ENCODE data around the gene NFKB1. TPM values are rescaled to one million over a fixed set of nuclear protein-coding genes. Genes with fewer than 3 reads are reported as not detected.

Gene NFKB1
- total RNA-seq, 4 donors from 2014 or later: 31.6 to 42.1 (median 39.7) TPM

- no peak for DNase-seq (ENCODE audit: extremely low spot score)
- no peaks in the 10 kb centered on the region for H3K27me3 ChIP-seq
- H3K36me3 ChIP-seq: peaks cover 0 to 19% (median 6%) of the 10 kb centered on the region in 4 donors
- TF ChIP-seq POLR2AphosphoS5 (IDR thresholded peaks at IDR 0.05) (no peak), EP300 (IDR thresholded peaks at IDR 0.05) (no peak), CTCF (IDR thresholded peaks at IDR 0.05) (no peak), POLR2A (IDR thresholded peaks at IDR 0.05; ENCODE audit: low read depth) (no peak)
- H3K27ac ChIP-seq (replicated peaks in 1 of 4): no peak overlapping the region
- WGBS: 70% methylated on average over 3 of the region's 3 CpGs
- no peak overlapping the region for H3K4me3 ChIP-seq
- intact Hi-C loops (cut with DNase I): loop anchor here (10.0 kb wide), 2 partner anchors 197 to 247 kb away; partner anchors contain the start of gene UBE2D3
- H3K9me3 ChIP-seq: no peaks in the 10 kb centered on the region
- H3K4me1 ChIP-seq: no peaks in the 10 kb centered on the region
Measured at GRCh38 chr4:102627831-102628523, 126.8 kb downstream of the NFKB1 start.

GRCh38 chr4:102629673-102630072 lies 128.5 kb downstream of the NFKB1 start:
- no peaks in the 10 kb centered on the region for H3K9me3 ChIP-seq
- peaks cover 3 to 32% (median 14%) of the 10 kb centered on the region in 4 donors for H3K36me3 ChIP-seq
- H3K27me3 ChIP-seq: no peaks in the 10 kb centered on the region
- 80% methylated on average over 13 of the region's 13 CpGs for WGBS
- intact Hi-C loops (cut with DNase I): loop anchor here (10.0 kb wide), 2 partner anchors 195 to 245 kb away; partner anchors contain the start of gene UBE2D3
- no peak overlapping the region for H3K4me3 ChIP-seq
- H3K4me1 ChIP-seq: no peaks in the 10 kb centered on the region
- no peak overlapping the region for H3K27ac ChIP-seq (replicated peaks in 1 of 4)
- no peak for DNase-seq (ENCODE audit: extremely low spot score)
- TF ChIP-seq POLR2A (IDR thresholded peaks at IDR 0.05; ENCODE audit: low read depth): no peak
- no peak for TF ChIP-seq CTCF (IDR thresholded peaks at IDR 0.05)
- no peak for TF ChIP-seq EP300 (IDR thresholded peaks at IDR 0.05)
- TF ChIP-seq POLR2AphosphoS5 (IDR thresholded peaks at IDR 0.05): no peak

- TF ChIP-seq POLR2AphosphoS5 (IDR thresholded peaks at IDR 0.05): no peak
- no peak for DNase-seq (ENCODE audit: extremely low spot score)
- 99% methylated on average over 7 of the region's 7 CpGs for WGBS
- Histone ChIP-seq H3K4me1 (no peaks in the 10 kb centered on the region), H3K4me3 (no peak overlapping the region), H3K27me3 (no peaks in the 10 kb centered on the region), H3K36me3 (peaks cover 5 to 50% (median 24%) of the 10 kb centered on the region in 4 donors), H3K9me3 (no peaks in the 10 kb centered on the region), H3K27ac (replicated peaks in 1 of 4) (peak overlapping the region in 1 of 4 donors; percentile 12)
- intact Hi-C loops (cut with DNase I): no loop called here
Measured at GRCh38 chr4:102631616-102632015, 130.5 kb downstream of the NFKB1 start.

GRCh38 chr4:102632241-102633065 lies 131.3 kb downstream of the NFKB1 start:
- peaks cover 5 to 59% (median 29%) of the 10 kb centered on the region in 4 donors for H3K36me3 ChIP-seq
- no peaks in the 10 kb centered on the region for H3K9me3 ChIP-seq
- DNase-seq (ENCODE audit: extremely low spot score): no peak
- H3K27me3 ChIP-seq: no peaks in the 10 kb centered on the region
- no peaks in the 10 kb centered on the region for H3K4me1 ChIP-seq
- WGBS: 77% methylated on average over 6 of the region's 6 CpGs
- TF ChIP-seq EP300 (IDR thresholded peaks at IDR 0.05) (no peak), POLR2A (IDR thresholded peaks at IDR 0.05; ENCODE audit: low read depth) (no peak), POLR2AphosphoS5 (IDR thresholded peaks at IDR 0.05) (no peak), CTCF (IDR thresholded peaks at IDR 0.05) (no peak)
- peak overlapping the region in 1 of 4 donors; percentile 12 for H3K27ac ChIP-seq (replicated peaks in 1 of 4)
- no peak overlapping the region for H3K4me3 ChIP-seq
- intact Hi-C loops (cut with DNase I): no loop called here

GRCh38 chr4:102633100-102633499 lies 131.9 kb downstream of the NFKB1 start:
- H3K4me1 ChIP-seq: no peaks in the 10 kb centered on the region
- H3K27ac ChIP-seq (replicated peaks in 1 of 4): no peak overlapping the region
- intact Hi-C loops (cut with DNase I): no loop called here
- no peak for TF ChIP-seq CTCF (IDR thresholded peaks at IDR 0.05)
- TF ChIP-seq POLR2A (IDR thresholded peaks at IDR 0.05; ENCODE audit: low read depth): no peak
- TF ChIP-seq POLR2AphosphoS5 (IDR thresholded peaks at IDR 0.05): no peak
- TF ChIP-seq EP300 (IDR thresholded peaks at IDR 0.05): no peak
- DNase-seq (ENCODE audit: extremely low spot score): no peak
- no peaks in the 10 kb centered on the region for H3K9me3 ChIP-seq
- no peak overlapping the region for H3K4me3 ChIP-seq
- no peaks in the 10 kb centered on the region for H3K27me3 ChIP-seq
- WGBS: 96% methylated on average over 6 of the region's 6 CpGs
- H3K36me3 ChIP-seq: peaks cover 5 to 65% (median 36%) of the 10 kb centered on the region in 4 donors

Measured in esophagus muscularis mucosa (tissue), 4 donors.